K562 (cell line): ENCODE measurements around the gene HOXC10. TPM values are rescaled to one million over a fixed set of nuclear protein-coding genes. Genes with fewer than 3 reads are reported as not detected.

Experiments used
- ATAC-seq: fragments of 200-7000 bp; cut with Tn5 transposase; 3 replicates; pipeline ENCODE4 v1.9.1; 2020; ENCODE audit warnings: moderate library complexity
- BruUV-seq: library from RNA; stranded (reverse); fragments of 400-500 nt; replicated peaks from 2 replicates; lab custom pipeline; 2021; lab: Mats Ljungman, UMichigan
- CTCF ChIA-PET: fragments of 300-600 bp; formaldehyde crosslinking; extraction: SDS; loops from one replicate; lab custom pipeline; 2021; ENCODE audit warnings: low intra/inter-chr PET ratio; lab: Yijun Ruan, JAX
- POLR2A ChIA-PET: fragments of 300-600, 350-650 bp; sonication (Branson Sonifier 250); formaldehyde crosslinking; extraction: SDS; loops from one replicate; lab custom pipeline; 2021; ENCODE audit warnings: antibody characterized with exemption, inconsistent platforms; lab: Yijun Ruan, JAX
- DNase-seq, 4 experiments: peaks; one replicate each; pipeline versions ENCODE4 v3.0.0 to v3.0.0-alpha.2; 2011 to 2018; ENCODE audit warnings: low spot score in 3 of 4, mixed read lengths in 3 of 4; ENCODE audit errors: extremely low read depth in 1 of 4
- FAIRE-seq: peaks from 2 replicates; lab custom pipeline; 2011; peaks lifted over from hg19 to GRCh38; lab: Jason Lieb, UNC
- H2AFZ ChIP-seq: 2 replicates; pipeline ENCODE4 v1.6.0; 2011; ENCODE audit warnings: low read depth, low read length, control low read depth, inconsistent platforms
- H3K27ac ChIP-seq: fragments of 200-600 bp; 3 replicates; pipeline ENCODE4 v1.8.0; 2011; ENCODE audit warnings: low read depth, mild to moderate bottlenecking, control low read depth, inconsistent platforms, low read length, moderate library complexity, mixed read lengths; ENCODE audit errors: extremely low read depth
- H3K27me3 ChIP-seq, 2 experiments: fragments of 300-600 bp in 1 of 2; 2 replicates in 1 of 2; 3 replicates in 1 of 2; pipeline versions ENCODE4 v1.6.0 to v1.8.0; 2011; ENCODE audit warnings: inconsistent platforms in 2 of 2, low read length in 2 of 2, mild to moderate bottlenecking in 1 of 2, mixed read lengths in 1 of 2, moderate library complexity in 1 of 2; ENCODE audit not compliant: control insufficient read depth in 2 of 2, insufficient read depth in 2 of 2
- H3K36me3 ChIP-seq: fragments of 300-600 bp; 3 replicates; pipeline ENCODE4 v1.8.0; 2011; ENCODE audit warnings: mild to moderate bottlenecking, low read length, inconsistent platforms; ENCODE audit not compliant: control insufficient read depth, insufficient read depth
- H3K4me1 ChIP-seq, 2 experiments: fragments of 200-600 bp in 1 of 2; replicated peaks in 1 of 2; 2 replicates in 1 of 2; 3 replicates in 1 of 2; pipeline versions ENCODE4 v1.5.1 to v1.8.0; 2011; ENCODE audit warnings: inconsistent platforms in 2 of 2, low read length in 2 of 2, mild to moderate bottlenecking in 1 of 2, mixed read lengths in 1 of 2, moderate library complexity in 1 of 2; ENCODE audit not compliant: control insufficient read depth in 2 of 2, insufficient read depth in 2 of 2
- H3K4me2 ChIP-seq: 2 replicates; pipeline ENCODE4 v1.6.1; 2011; ENCODE audit warnings: low read length, control low read depth, inconsistent platforms, mixed read lengths; ENCODE audit not compliant: insufficient read depth
- H3K4me3 ChIP-seq: fragments of 200-600 bp; sonication (generic), shearing (Covaris generic); 2 replicates; pipeline ENCODE4 v1.5.1; 2016; ENCODE audit warnings: control low read depth, inconsistent platforms
- H3K79me2 ChIP-seq: fragments of 200-600 bp; 3 replicates; pipeline ENCODE4 v1.8.0; 2011; ENCODE audit warnings: low read length, inconsistent platforms; ENCODE audit not compliant: control insufficient read depth, insufficient read depth
- H3K9ac ChIP-seq, 2 experiments: 2 replicates each; pipeline versions ENCODE4 v1.6.0 to v1.6.1; 2011; ENCODE audit warnings: low read depth in 2 of 2, low read length in 2 of 2, control low read depth in 1 of 2, inconsistent platforms in 1 of 2, mild to moderate bottlenecking in 1 of 2, mixed read lengths in 1 of 2; ENCODE audit not compliant: insufficient read depth in 1 of 2
- H3K9me1 ChIP-seq: one replicate; pipeline ENCODE4 v1.6.0; 2011; ENCODE audit warnings: inconsistent platforms, mild to moderate bottlenecking, low read length, moderate library complexity; ENCODE audit not compliant: control insufficient read depth, insufficient read depth
- H3K9me3 ChIP-seq: replicated peaks from 2 replicates; pipeline ENCODE4 v1.5.1; 2011; ENCODE audit warnings: low read depth, low read length, inconsistent platforms; ENCODE audit not compliant: control insufficient read depth, insufficient read depth
- H4K20me1 ChIP-seq: replicated peaks from 2 replicates; pipeline ENCODE4 v1.6.1; 2011; ENCODE audit warnings: low read length, inconsistent platforms, mixed read lengths; ENCODE audit not compliant: control insufficient read depth, insufficient read depth
- AFF4 ChIP-seq: sonication (generic); formaldehyde crosslinking; IDR thresholded peaks from 2 replicates; pipeline ENCODE4 v1.8.0; 2023; ENCODE audit warnings: mild to moderate bottlenecking, missing genetic modification reagents
- CREB1 ChIP-seq, 2 experiments: sonication (generic) in 1 of 2; formaldehyde crosslinking in 1 of 2; IDR thresholded peaks; 2 replicates each; pipeline versions ENCODE4 v1.6.1 to v1.8.0; 2012 to 2022; ENCODE audit warnings: inconsistent platforms in 1 of 2, mild to moderate bottlenecking in 1 of 2, missing genetic modification reagents in 1 of 2, moderate library complexity in 1 of 2
- FUS ChIP-seq: fragments of 200-400 bp; formaldehyde crosslinking; optimal IDR thresholded peaks from 2 replicates; pipeline ENCODE3; 2017; ENCODE audit warnings: low read depth, low read length
- RBM34 ChIP-seq: fragments of 200-400 bp; formaldehyde crosslinking; IDR thresholded peaks from 2 replicates; pipeline ENCODE4 v1.6.1; 2018; ENCODE audit warnings: low read length, borderline replicate concordance; ENCODE audit not compliant: insufficient read depth
- SUPT5H ChIP-seq: fragments of 450-650 bp; IDR thresholded peaks from 2 replicates; pipeline ENCODE4 v1.6.1; 2016
- TAF9B ChIP-seq: fragments of 450-650 bp; IDR thresholded peaks from 2 replicates; pipeline ENCODE4 v1.6.1; 2018; ENCODE audit warnings: mild to moderate bottlenecking; ENCODE audit not compliant: partially characterized antibody
- ZNF780A ChIP-seq: fragments of 250-450 bp; sonication (Bioruptor Pico); IDR thresholded peaks from 2 replicates; pipeline ENCODE4 v1.5.0; 2021; ENCODE audit warnings: mild to moderate bottlenecking
- ZSCAN29 ChIP-seq: fragments of 450-650 bp; IDR thresholded peaks from 2 replicates; pipeline ENCODE4 v1.6.1; 2017
- WGBS: fragments of 100-300 bp; shearing (Covaris generic); methylation state at CpG from one replicate; pipeline ENCODE4 v1.1.6; 2016; ENCODE audit warnings: low coverage, mixed read lengths; ENCODE audit not compliant: insufficient coverage; ENCODE audit errors: missing lambda C conversion rate; 5-methylcytosine and 5-hydroxymethylcytosine counted together
- in situ Hi-C: fragments of 300-500 bp; cut with MboI; formaldehyde crosslinking; loops from 4 replicates; pipeline ENCODE4 v1.15.0; 2018; ENCODE audit warnings: inconsistent platforms, mixed read lengths
- intact Hi-C: fragments of 100-400 bp; cut with micrococcal nuclease; formaldehyde crosslinking; loops from 2 replicates; pipeline ENCODE4 v1.14.2; 2022
- polyA plus RNA-seq, 8 experiments: library from polyadenylated mRNA; depleted of rRNA in 4 of 8; stranded (reverse) in 5 of 8; unstranded in 3 of 8; fragments of >200 nt; fragmentation: Nextera tagmentation in 2 of 8; fragmentation: Illumina TruSeq in 1 of 8; extraction: Ambion mirVana in 2 of 8; extraction: Trizol in 1 of 8; gene quantifications; 2 replicates each; pipeline versions ENCODE4 v1.2.1 to v1.2.3, GENCODE V29; 2011 to 2014; ENCODE audit warnings: inconsistent platforms in 1 of 8, missing spikeins in 1 of 8
- total RNA-seq, 7 experiments: library from RNA; depleted of rRNA in 6 of 7; stranded (reverse); fragments of >200 nt in 6 of 7; fragmentation: Illumina TruSeq in 2 of 7; extraction: Trizol in 2 of 7; gene quantifications; 2 replicates each; pipeline versions ENCODE4 v1.2.1 to v1.2.3, GENCODE V29; 2011 to 2021; ENCODE audit warnings: low replicate concordance in 1 of 7

The HOXC10 gene
- total and polyA plus RNA-seq, 9 of the 15 experiments (the other 6 are each of a cell fraction or from before 2014, with no cell fraction given), result 0.13 to 0.77 (median 0.35) TPM; not detected in 2

GRCh38 chr12:54035568-54036264 lies 50.8 kb downstream of the HOXC10 start:
- Histone ChIP-seq H3K9me3 (no peaks in the 10 kb centered on the region), H3K36me3 (no peaks in the 10 kb centered on the region), H4K20me1 (no peaks in the 10 kb centered on the region), H2AFZ (no peak overlapping the region), H3K79me2 (no peaks in the 10 kb centered on the region), H3K27me3 (peaks cover 9 to 13% of the 10 kb centered on the region in 2 experiments; a peak in 1 of 5 replicates), H3K4me3 (no peak overlapping the region), H3K4me1 (peaks cover 0 to 17% of the 10 kb centered on the region in 2 experiments; a peak in 3 of 5 replicates), H3K9me1 (no peaks in the 10 kb centered on the region), H3K27ac (no peak overlapping the region), H3K9ac (no peak overlapping the region; a peak in 1 of 4 replicates), H3K4me2 (no peak overlapping the region)
- no peak for DNase-seq
- no peak for FAIRE-seq
- ChIA-PET CTCF (no interaction called here), POLR2A (interaction anchor here (0.5 to 0.7 kb wide), 2 partner anchors 159 to 440 kb away, joined by 3 to 4 read pairs; no protein-coding TSS in a partner anchor)
- intact Hi-C loops (no loop called here), in situ Hi-C loops (loop anchor here (5.0 kb wide), 1 partner anchor 97 kb away; no protein-coding TSS in a partner anchor)
- WGBS, result 19% methylated on average over 6 of the region's 6 CpGs
- BruUV-seq, result no TSS peak
- ATAC-seq, result no peak
- TF ChIP-seq ZSCAN29, result peak; percentile 96
- TF ChIP-seq RBM34, result no peak

- Histone ChIP-seq H2AFZ (no peak overlapping the region), H3K9me1 (no peaks in the 10 kb centered on the region), H3K9ac (peak overlapping the region in 1 of 2 experiments; percentile 39; a peak in 2 of 4 replicates), H3K4me3 (no peak overlapping the region), H3K27ac (no peak overlapping the region), H3K9me3 (no peaks in the 10 kb centered on the region), H3K4me2 (no peak overlapping the region), H3K27me3 (peaks cover 9 to 13% of the 10 kb centered on the region in 2 experiments; a peak in 2 of 5 replicates), H3K36me3 (no peaks in the 10 kb centered on the region), H4K20me1 (no peaks in the 10 kb centered on the region), H3K79me2 (no peaks in the 10 kb centered on the region), H3K4me1 (peaks cover 0 to 12% of the 10 kb centered on the region in 2 experiments; a peak in 3 of 5 replicates)
- POLR2A ChIA-PET, result interaction anchor here (0.6 kb wide), 1 partner anchor 122 kb away, joined by 3 read pairs; no protein-coding TSS in a partner anchor
- intact Hi-C loops, result no loop called here
- FAIRE-seq (no peak), ATAC-seq (no peak), DNase-seq (no peak)
- CTCF ChIA-PET, result no interaction called here
- WGBS, result 51% methylated on average over 13 of the region's 14 CpGs
- in situ Hi-C loops, result loop anchor here (5.0 kb wide), 1 partner anchor 96 kb away; no protein-coding TSS in a partner anchor
- no TSS peak for BruUV-seq
- TF ChIP-seq AFF4 (CRISPR knock-in tag), result no peak
- no peak for TF ChIP-seq TAF9B
- TF ChIP-seq FUS, result no peak
- no peak for TF ChIP-seq CREB1 (IDR thresholded peaks at IDR 0.05)
- TF ChIP-seq CREB1 (CRISPR knock-in tag; IDR thresholded peaks at IDR 0.05), result no peak
- no peak for TF ChIP-seq SUPT5H
- no peak for TF ChIP-seq ZNF780A (CRISPR knock-in tag)
Observed at GRCh38 chr12:54036620-54037359, 51.8 kb downstream of the HOXC10 start.
